Ishikawa (cell line): ENCODE results near the gene DPH1.

Experiments
- CEBPB ChIP-seq: IDR thresholded peaks from 2 replicates; pipeline ENCODE4 v1.6.1; 2012
- CREB1 ChIP-seq: IDR thresholded peaks from 2 replicates; pipeline ENCODE4 v1.6.1; 2012; ENCODE audit warnings: low read depth
- EGR1 ChIP-seq: IDR thresholded peaks from 2 replicates; pipeline ENCODE4 v1.6.1; 2012
- EP300 ChIP-seq: IDR thresholded peaks from 2 replicates; pipeline ENCODE4 v1.6.1; 2012; ENCODE audit warnings: borderline replicate concordance
- FOXM1 ChIP-seq: IDR thresholded peaks from 2 replicates; pipeline ENCODE4 v1.6.1; 2012; ENCODE audit warnings: low read depth, borderline replicate concordance
- RAD21 ChIP-seq: IDR thresholded peaks from 2 replicates; pipeline ENCODE4 v1.6.1; 2012; ENCODE audit warnings: low read depth
- TAF1 ChIP-seq: IDR thresholded peaks from 2 replicates; pipeline ENCODE4 v1.6.1; 2012; ENCODE audit warnings: low read depth, mild to moderate bottlenecking
- TCF12 ChIP-seq: IDR thresholded peaks from 2 replicates; pipeline ENCODE4 v1.6.1; 2012; ENCODE audit warnings: low read depth
- TEAD4 ChIP-seq: IDR thresholded peaks from 2 replicates; pipeline ENCODE4 v1.6.1; 2012
- YY1 ChIP-seq: IDR thresholded peaks from 2 replicates; pipeline ENCODE4 v1.6.1; 2012; ENCODE audit warnings: low read depth
- ZBTB7A ChIP-seq: IDR thresholded peaks from 2 replicates; pipeline ENCODE4 v1.6.1; 2012; ENCODE audit warnings: low read depth
- TF ChIP-seq, protein P1 (sequence below): IDR thresholded peaks from 2 replicates; pipeline ENCODE4 v1.6.1; 2012
- TF ChIP-seq, protein P2 (sequence below): IDR thresholded peaks from 2 replicates; pipeline ENCODE4 v1.6.1; 2012; ENCODE audit warnings: low read depth, mild to moderate bottlenecking
- TF ChIP-seq, protein P3 (sequence below): IDR thresholded peaks from 2 replicates; pipeline ENCODE4 v1.6.1; 2012

DNA sequence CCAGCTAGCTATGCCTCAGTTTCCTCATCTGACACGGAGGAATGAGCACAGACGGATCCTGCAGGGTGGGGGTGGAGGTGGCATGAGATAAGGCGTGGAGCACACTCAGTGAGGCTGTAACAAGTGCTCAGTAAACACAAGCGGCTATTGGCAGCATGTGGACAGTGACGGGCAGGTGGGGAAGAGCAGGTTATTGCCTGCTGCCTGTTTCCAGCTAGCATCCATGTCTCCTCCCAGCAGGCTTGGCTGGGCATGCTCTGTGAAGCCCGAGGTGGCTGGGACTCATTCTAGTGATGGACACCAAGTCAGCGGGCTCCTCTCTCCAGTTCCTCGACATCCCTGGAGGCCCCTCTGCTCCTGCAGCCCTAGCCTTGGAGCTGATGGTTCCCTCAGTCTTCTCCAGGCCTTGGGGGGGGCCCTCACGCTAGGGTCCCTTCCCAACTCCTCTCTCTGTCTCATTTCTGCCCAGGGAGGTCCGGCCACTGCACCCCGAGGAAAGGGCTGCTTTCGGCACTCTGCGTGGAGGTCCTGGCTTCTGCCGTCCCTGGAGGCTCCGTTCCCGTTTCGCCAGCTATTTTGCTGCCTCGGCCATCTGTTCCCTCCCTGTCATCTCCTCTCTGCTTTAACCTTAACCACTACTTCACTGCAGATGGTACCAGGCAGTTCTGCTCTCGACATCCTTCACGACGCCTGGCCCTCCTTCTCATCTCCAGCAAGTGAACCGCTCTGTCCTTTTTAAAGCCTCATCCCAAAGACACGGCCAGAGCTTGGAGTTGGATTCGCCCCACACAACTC, 11.0 kb upstream of the DPH1 start:
- TF ChIP-seq TCF12 (no peak), EP300 (no peak), TEAD4 (no peak), YY1 (no peak), CREB1 (no peak), CEBPB (no peak), RAD21 (no peak), TAF1 (no peak), EGR1 (no peak), ZBTB7A (no peak), FOXM1 (no peak)
- TF ChIP-seq, protein P1, sequence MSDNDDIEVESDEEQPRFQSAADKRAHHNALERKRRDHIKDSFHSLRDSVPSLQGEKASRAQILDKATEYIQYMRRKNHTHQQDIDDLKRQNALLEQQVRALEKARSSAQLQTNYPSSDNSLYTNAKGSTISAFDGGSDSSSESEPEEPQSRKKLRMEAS, result no peak
- TF ChIP-seq, protein P2, sequence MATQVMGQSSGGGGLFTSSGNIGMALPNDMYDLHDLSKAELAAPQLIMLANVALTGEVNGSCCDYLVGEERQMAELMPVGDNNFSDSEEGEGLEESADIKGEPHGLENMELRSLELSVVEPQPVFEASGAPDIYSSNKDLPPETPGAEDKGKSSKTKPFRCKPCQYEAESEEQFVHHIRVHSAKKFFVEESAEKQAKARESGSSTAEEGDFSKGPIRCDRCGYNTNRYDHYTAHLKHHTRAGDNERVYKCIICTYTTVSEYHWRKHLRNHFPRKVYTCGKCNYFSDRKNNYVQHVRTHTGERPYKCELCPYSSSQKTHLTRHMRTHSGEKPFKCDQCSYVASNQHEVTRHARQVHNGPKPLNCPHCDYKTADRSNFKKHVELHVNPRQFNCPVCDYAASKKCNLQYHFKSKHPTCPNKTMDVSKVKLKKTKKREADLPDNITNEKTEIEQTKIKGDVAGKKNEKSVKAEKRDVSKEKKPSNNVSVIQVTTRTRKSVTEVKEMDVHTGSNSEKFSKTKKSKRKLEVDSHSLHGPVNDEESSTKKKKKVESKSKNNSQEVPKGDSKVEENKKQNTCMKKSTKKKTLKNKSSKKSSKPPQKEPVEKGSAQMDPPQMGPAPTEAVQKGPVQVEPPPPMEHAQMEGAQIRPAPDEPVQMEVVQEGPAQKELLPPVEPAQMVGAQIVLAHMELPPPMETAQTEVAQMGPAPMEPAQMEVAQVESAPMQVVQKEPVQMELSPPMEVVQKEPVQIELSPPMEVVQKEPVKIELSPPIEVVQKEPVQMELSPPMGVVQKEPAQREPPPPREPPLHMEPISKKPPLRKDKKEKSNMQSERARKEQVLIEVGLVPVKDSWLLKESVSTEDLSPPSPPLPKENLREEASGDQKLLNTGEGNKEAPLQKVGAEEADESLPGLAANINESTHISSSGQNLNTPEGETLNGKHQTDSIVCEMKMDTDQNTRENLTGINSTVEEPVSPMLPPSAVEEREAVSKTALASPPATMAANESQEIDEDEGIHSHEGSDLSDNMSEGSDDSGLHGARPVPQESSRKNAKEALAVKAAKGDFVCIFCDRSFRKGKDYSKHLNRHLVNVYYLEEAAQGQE, result no peak
- TF ChIP-seq, protein P3, sequence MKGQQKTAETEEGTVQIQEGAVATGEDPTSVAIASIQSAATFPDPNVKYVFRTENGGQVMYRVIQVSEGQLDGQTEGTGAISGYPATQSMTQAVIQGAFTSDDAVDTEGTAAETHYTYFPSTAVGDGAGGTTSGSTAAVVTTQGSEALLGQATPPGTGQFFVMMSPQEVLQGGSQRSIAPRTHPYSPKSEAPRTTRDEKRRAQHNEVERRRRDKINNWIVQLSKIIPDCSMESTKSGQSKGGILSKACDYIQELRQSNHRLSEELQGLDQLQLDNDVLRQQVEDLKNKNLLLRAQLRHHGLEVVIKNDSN, result no peak
